ENCODE results near the gene LTBP1.
"Not testable (repeated sequence)": the region's sequence is repeated elsewhere in the genome, so short reads cannot be mapped to it uniquely, and the experiment has no call there.

LTBP1 gene

DNA sequence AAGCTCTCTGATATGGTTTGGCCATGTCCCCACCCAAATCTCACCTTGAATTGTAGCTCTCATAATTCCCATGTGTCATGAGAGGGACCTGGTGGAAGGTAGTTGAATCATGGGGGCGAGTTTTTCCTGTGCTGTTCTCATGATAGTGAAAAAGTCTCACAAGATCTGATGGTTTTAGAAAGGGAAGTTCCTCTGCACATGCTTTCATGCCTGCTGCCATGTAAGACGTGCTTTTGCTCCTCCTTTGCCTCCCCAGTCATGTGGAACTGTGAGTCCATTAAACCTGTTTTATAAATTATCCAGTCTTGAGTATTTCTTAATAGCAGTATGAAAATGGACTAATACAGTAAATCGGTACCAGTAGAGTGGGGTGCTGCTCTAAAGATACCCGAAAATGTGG is 34.9 kb downstream of the LTBP1 start:
- H3K36me3 Mint-ChIP-seq (ENCODE audit: insufficient read depth), result peaks cover 2% of the 10 kb centered on the region
- peaks cover 80% of the 10 kb centered on the region for H3K27me3 Mint-ChIP-seq
- H3K4me1 Mint-ChIP-seq, result no peaks in the 10 kb centered on the region
- H3K9me3 Mint-ChIP-seq, result no peaks in the 10 kb centered on the region
- DNase-seq (ENCODE audit: low spot score in 2 of 2) (no peak), ATAC-seq (replicated peaks; ENCODE audit: extremely low read depth, poor library complexity, severe bottlenecking) (no peak)
- no peak overlapping the region for H3K27ac Mint-ChIP-seq (ENCODE audit: low read depth)
- H3K4me3 Mint-ChIP-seq, result no peak overlapping the region

DNA sequence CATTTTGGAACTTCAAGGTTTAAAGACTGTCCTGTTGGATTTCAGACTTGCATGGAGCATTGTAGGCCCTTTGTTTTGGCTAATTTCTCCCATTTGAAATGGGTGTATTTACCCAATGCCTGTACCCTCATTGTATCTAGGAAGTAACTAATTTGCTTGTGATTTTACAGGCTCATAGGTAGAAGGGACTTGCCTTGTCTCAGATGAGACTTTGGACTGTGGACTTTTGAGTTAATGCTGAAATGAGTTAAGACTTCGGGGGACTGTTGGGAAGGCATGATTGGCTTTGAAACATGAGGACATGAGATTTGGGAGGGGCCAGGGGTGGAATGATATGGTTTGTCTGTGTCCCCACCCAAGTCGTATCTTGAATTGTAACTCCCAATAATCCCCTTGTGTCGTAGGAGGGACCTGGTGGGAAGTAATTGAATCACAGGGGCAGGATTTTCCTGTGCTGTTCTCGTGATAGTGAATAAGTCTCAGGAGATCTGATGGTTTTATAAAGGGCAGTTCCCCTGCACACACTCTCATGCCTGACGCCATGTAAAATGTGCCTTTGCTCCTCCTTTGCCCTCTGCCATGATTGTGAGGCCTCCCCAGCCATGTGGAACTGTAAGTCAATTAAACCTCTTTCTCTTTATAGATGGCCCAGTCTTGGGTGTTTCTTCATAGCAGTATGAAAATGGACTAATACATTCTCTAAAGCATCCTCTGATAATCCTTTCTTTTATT is 36.6 kb downstream of the LTBP1 start:
- not testable (repeated sequence) for H3K4me1 Mint-ChIP-seq; H3K27ac Mint-ChIP-seq (ENCODE audit: low read depth); H3K9me3 Mint-ChIP-seq; ATAC-seq (replicated peaks; ENCODE audit: extremely low read depth, poor library complexity, severe bottlenecking); DNase-seq (ENCODE audit: low spot score in 2 of 2); H3K36me3 Mint-ChIP-seq (ENCODE audit: insufficient read depth); H3K4me3 Mint-ChIP-seq
- peaks cover 82% of the 10 kb centered on the region for H3K27me3 Mint-ChIP-seq

DNA sequence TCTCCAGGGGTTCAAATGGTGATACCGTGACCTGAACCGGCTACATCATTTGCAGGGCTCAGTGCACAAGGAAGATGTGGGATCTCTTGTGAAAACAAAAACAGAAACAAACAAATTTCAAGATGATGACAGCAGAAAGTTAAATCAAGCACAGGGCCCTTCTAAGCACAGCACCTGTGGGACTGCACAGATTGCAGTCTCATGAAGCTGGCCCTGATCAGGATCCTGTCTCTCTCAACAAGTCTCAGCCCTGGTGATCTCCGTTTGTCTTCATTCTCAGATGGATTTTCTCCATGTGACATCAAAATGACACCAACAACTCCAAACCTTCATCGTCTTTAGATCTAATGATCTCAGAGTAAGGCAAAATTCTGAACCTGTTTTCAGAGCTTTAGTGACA is 39.7 kb downstream of the LTBP1 start:
- no peaks in the 10 kb centered on the region for H3K4me1 Mint-ChIP-seq
- H3K36me3 Mint-ChIP-seq (ENCODE audit: insufficient read depth), result no peaks in the 10 kb centered on the region
- no peak overlapping the region for H3K27ac Mint-ChIP-seq (ENCODE audit: low read depth)
- no peaks in the 10 kb centered on the region for H3K9me3 Mint-ChIP-seq
- no peak for ATAC-seq (replicated peaks; ENCODE audit: extremely low read depth, poor library complexity, severe bottlenecking)
- peaks cover 56% of the 10 kb centered on the region for H3K27me3 Mint-ChIP-seq
- DNase-seq (ENCODE audit: low spot score in 2 of 2), result no peak
- H3K4me3 Mint-ChIP-seq, result no peak overlapping the region

- Mint-ChIP-seq H3K4me1 (no peaks in the 10 kb centered on the region), H3K36me3 (ENCODE audit: insufficient read depth) (no peaks in the 10 kb centered on the region), H3K27me3 (peaks cover 56% of the 10 kb centered on the region), H3K9me3 (no peaks in the 10 kb centered on the region), H3K4me3 (no peak overlapping the region), H3K27ac (ENCODE audit: low read depth) (no peak overlapping the region)
- DNase-seq (ENCODE audit: low spot score in 2 of 2) (no peak), ATAC-seq (replicated peaks; ENCODE audit: extremely low read depth, poor library complexity, severe bottlenecking) (no peak)
Observed at GRCh38 chr2:32988525-32988924, 41.8 kb downstream of the LTBP1 start.

DNA sequence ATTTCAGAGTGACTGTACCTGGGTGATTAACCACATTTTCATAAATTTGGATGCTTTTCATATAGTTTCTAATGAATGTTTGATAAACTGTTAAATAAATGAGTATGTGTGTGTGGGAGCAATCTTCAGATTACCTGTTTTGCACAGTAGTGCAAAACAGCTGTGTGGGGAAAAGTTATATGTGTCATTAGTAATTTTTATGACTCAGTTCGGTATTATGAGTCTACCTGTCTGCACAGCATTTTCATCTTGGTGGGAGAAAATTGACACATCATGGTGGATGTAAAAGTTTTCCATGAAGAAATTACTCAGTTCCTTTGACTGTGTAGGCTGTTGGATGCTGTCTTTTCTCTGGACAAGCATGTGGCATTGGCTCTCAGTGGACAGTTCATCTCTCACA is 43.8 kb downstream of the LTBP1 start:
- DNase-seq (ENCODE audit: low spot score in 2 of 2) (no peak), ATAC-seq (replicated peaks; ENCODE audit: extremely low read depth, poor library complexity, severe bottlenecking) (no peak)
- Mint-ChIP-seq H3K27me3 (peaks cover 50% of the 10 kb centered on the region), H3K4me3 (no peak overlapping the region), H3K36me3 (ENCODE audit: insufficient read depth) (no peaks in the 10 kb centered on the region), H3K4me1 (no peaks in the 10 kb centered on the region), H3K27ac (ENCODE audit: low read depth) (no peak overlapping the region), H3K9me3 (no peaks in the 10 kb centered on the region)

DNA sequence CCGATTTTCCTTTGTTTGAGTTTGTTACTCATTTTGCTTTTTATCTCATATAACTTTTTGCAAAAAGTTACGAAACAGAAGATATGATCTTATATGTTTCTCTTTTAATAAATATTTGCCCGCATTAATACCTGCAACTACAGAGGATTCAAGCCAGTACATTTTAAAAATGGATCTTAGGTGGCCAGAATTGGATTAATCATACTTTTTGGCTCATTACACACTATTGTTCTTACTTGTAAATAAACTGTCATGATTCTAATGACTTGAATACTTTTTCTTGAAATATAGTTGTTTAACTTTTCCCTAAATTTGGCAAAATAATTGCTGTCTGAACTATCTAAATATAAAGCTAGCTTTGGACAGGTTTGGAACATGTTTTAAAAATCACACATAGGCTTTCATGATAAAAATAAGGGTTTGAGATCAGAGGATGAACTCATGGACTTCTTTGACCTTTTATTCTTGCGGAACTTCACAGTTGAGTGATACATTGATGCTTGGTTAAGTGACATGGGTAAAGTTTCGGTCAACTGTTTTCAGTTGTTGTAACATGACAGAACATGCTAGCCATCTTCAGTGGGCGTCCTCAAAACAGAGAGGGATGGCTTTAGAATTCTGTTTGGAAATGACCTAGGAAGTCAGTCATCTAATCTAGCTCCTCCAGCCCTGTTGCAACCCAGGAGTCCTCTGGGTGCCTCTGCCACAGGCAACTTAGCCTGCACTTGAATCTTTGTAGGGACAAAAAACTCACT is 44.5 kb downstream of the LTBP1 start:
- Mint-ChIP-seq H3K27me3 (peaks cover 43% of the 10 kb centered on the region), H3K36me3 (ENCODE audit: insufficient read depth) (no peaks in the 10 kb centered on the region), H3K4me1 (no peaks in the 10 kb centered on the region), H3K4me3 (no peak overlapping the region), H3K9me3 (no peaks in the 10 kb centered on the region), H3K27ac (ENCODE audit: low read depth) (no peak overlapping the region)
- no peak for ATAC-seq (replicated peaks; ENCODE audit: extremely low read depth, poor library complexity, severe bottlenecking)
- DNase-seq (ENCODE audit: low spot score in 2 of 2), result no peak

DNA sequence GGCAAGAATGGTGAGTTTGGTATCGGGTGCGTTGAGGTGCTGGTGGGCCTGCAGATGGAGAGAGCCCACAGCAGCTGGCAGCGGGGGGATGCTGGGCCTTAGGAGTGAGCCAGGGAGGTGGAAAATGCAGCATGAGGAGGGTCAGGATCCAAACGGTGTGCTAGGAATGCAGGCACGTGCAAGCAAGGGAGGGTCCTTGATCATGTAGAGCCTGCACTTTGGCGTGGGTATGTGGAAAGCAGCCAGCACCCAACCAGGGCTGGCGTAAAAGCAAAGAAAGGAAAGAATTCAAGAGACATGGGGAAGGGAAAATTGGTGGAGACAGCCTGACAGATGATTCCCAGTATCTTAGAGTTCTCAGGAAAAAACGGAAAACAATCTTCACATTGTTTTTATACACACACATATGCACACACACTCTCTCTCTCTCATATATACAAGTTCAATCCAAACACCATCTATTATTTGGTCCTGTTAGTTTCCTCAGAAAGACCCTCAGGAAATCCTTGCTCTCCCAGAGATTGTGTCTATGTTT is 46.3 kb downstream of the LTBP1 start:
- DNase-seq (ENCODE audit: low spot score in 2 of 2) (no peak), ATAC-seq (replicated peaks; ENCODE audit: extremely low read depth, poor library complexity, severe bottlenecking) (no peak)
- peaks cover 28% of the 10 kb centered on the region for H3K27me3 Mint-ChIP-seq
- H3K4me1 Mint-ChIP-seq, result no peaks in the 10 kb centered on the region
- no peak overlapping the region for H3K27ac Mint-ChIP-seq (ENCODE audit: low read depth)
- no peak overlapping the region for H3K4me3 Mint-ChIP-seq
- no peaks in the 10 kb centered on the region for H3K36me3 Mint-ChIP-seq (ENCODE audit: insufficient read depth)
- no peaks in the 10 kb centered on the region for H3K9me3 Mint-ChIP-seq

GRCh38 chr2:32997705-32998104 is 51.0 kb downstream of the LTBP1 start:
- H3K9me3 Mint-ChIP-seq, result no peaks in the 10 kb centered on the region
- DNase-seq (ENCODE audit: low spot score in 2 of 2) (no peak), ATAC-seq (replicated peaks; ENCODE audit: extremely low read depth, poor library complexity, severe bottlenecking) (no peak)
- H3K4me3 Mint-ChIP-seq, result no peak overlapping the region
- H3K4me1 Mint-ChIP-seq, result no peaks in the 10 kb centered on the region
- H3K27me3 Mint-ChIP-seq, result peaks cover 11% of the 10 kb centered on the region
- no peak overlapping the region for H3K27ac Mint-ChIP-seq (ENCODE audit: low read depth)
- H3K36me3 Mint-ChIP-seq (ENCODE audit: insufficient read depth), result no peaks in the 10 kb centered on the region

DNA sequence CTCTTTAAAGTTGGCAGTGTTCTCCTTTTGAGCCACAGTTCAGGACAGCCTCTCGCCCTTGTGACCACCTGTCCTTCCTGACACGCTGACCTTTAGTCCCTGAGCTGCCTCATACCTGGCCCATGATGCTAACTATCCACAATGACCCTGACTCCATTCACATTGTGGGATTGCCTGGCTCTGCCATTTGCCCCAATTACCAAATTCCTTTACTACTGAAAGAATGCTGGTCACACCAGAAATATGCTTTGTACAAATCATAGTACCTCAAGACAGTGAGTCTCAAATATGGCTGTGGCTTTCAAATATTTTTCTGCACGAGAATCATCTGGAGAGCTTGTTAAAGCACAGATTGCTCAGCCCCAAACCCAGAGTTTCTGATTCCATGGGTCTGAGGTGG is 54.2 kb downstream of the LTBP1 start:
- H3K4me1 Mint-ChIP-seq, result no peaks in the 10 kb centered on the region
- no peaks in the 10 kb centered on the region for H3K27me3 Mint-ChIP-seq
- H3K27ac Mint-ChIP-seq (ENCODE audit: low read depth), result no peak overlapping the region
- DNase-seq (ENCODE audit: low spot score in 2 of 2), result no peak
- no peak overlapping the region for H3K4me3 Mint-ChIP-seq
- H3K9me3 Mint-ChIP-seq, result no peaks in the 10 kb centered on the region
- H3K36me3 Mint-ChIP-seq (ENCODE audit: insufficient read depth), result no peaks in the 10 kb centered on the region
- no peak for ATAC-seq (replicated peaks; ENCODE audit: extremely low read depth, poor library complexity, severe bottlenecking)

GRCh38 chr2:33001823-33002222 is 55.1 kb downstream of the LTBP1 start:
- ATAC-seq (replicated peaks; ENCODE audit: extremely low read depth, poor library complexity, severe bottlenecking), result no peak
- H3K27ac Mint-ChIP-seq (ENCODE audit: low read depth), result no peak overlapping the region

DNA sequence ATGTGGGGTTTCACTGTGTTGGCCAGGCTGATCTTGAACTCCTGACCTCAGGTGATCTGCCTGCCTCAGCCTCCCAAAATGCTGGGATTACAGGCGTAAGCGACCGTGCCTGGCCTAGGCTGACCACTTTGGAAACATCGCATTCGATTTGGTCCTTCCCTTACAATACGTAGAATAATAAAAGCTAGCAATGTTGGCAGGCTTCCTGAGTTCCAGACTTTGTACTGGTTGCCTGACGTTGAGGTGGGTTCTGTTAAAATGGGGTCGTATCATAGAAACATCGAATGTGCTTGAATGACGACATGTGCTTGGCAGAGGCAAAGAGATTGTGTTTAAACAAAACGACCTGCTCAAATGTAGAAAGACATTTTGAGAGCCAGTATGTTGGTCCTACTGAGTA is 56.1 kb downstream of the LTBP1 start:
- H3K27me3 Mint-ChIP-seq, result no peaks in the 10 kb centered on the region
- DNase-seq (ENCODE audit: low spot score in 2 of 2), result no peak
- H3K4me1 Mint-ChIP-seq, result no peaks in the 10 kb centered on the region
- no peaks in the 10 kb centered on the region for H3K9me3 Mint-ChIP-seq
- peaks cover 1% of the 10 kb centered on the region for H3K36me3 Mint-ChIP-seq (ENCODE audit: insufficient read depth)
- no peak overlapping the region for H3K4me3 Mint-ChIP-seq
- H3K27ac Mint-ChIP-seq (ENCODE audit: low read depth), result no peak overlapping the region
- ATAC-seq (replicated peaks; ENCODE audit: extremely low read depth, poor library complexity, severe bottlenecking), result no peak

More at GRCh38 chr2:33001823-33002222, 55.1 kb downstream of the LTBP1 start:
- Mint-ChIP-seq H3K4me3 (no peak overlapping the region), H3K9me3 (no peaks in the 10 kb centered on the region), H3K27me3 (no peaks in the 10 kb centered on the region), H3K4me1 (no peaks in the 10 kb centered on the region), H3K36me3 (ENCODE audit: insufficient read depth) (no peaks in the 10 kb centered on the region)
- no peak for DNase-seq (ENCODE audit: low spot score in 2 of 2)

GRCh38 chr2:33005057-33005456 is 58.3 kb downstream of the LTBP1 start:
- Mint-ChIP-seq H3K36me3 (ENCODE audit: insufficient read depth) (peaks cover 4% of the 10 kb centered on the region), H3K27me3 (peaks cover 18% of the 10 kb centered on the region), H3K4me3 (no peak overlapping the region), H3K27ac (ENCODE audit: low read depth) (no peak overlapping the region), H3K4me1 (no peaks in the 10 kb centered on the region), H3K9me3 (no peaks in the 10 kb centered on the region)
- DNase-seq (ENCODE audit: low spot score in 2 of 2) (no peak), ATAC-seq (replicated peaks; ENCODE audit: extremely low read depth, poor library complexity, severe bottlenecking) (no peak)

DNA sequence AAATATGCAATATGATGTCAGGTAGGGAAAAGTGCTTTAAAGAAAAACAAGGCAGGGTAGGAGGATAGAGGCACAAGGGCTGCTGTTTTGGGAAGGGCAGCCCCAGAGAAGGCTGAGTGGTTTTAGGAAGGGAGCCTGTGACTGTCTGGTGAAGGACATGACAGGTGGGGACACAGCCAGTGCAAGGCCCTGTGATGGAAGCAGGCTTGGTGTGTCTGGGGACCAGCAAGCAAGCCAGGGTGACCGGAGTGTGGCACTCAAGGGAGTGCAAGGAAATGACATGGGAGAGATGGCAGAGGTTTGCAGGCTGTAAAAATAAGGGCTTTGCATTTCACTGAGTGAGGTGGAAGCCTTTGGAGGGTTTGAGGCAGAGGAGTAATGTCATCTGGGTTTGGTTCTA is 62.0 kb downstream of the LTBP1 start:
- DNase-seq (ENCODE audit: low spot score in 2 of 2) (no peak), ATAC-seq (replicated peaks; ENCODE audit: extremely low read depth, poor library complexity, severe bottlenecking) (no peak)
- no peaks in the 10 kb centered on the region for H3K9me3 Mint-ChIP-seq

More for the DNA sequence above, 62.0 kb downstream of the LTBP1 start:
- no peaks in the 10 kb centered on the region for H3K4me1 Mint-ChIP-seq
- H3K27ac Mint-ChIP-seq (ENCODE audit: low read depth), result no peak overlapping the region
- H3K4me3 Mint-ChIP-seq, result no peak overlapping the region
- peaks cover 4% of the 10 kb centered on the region for H3K36me3 Mint-ChIP-seq (ENCODE audit: insufficient read depth)
- peaks cover 21% of the 10 kb centered on the region for H3K27me3 Mint-ChIP-seq

All from central memory CD8-positive, alpha-beta T cell (primary cell).